ENCODE data around the gene PEX3.

Gene PEX3

DNA sequence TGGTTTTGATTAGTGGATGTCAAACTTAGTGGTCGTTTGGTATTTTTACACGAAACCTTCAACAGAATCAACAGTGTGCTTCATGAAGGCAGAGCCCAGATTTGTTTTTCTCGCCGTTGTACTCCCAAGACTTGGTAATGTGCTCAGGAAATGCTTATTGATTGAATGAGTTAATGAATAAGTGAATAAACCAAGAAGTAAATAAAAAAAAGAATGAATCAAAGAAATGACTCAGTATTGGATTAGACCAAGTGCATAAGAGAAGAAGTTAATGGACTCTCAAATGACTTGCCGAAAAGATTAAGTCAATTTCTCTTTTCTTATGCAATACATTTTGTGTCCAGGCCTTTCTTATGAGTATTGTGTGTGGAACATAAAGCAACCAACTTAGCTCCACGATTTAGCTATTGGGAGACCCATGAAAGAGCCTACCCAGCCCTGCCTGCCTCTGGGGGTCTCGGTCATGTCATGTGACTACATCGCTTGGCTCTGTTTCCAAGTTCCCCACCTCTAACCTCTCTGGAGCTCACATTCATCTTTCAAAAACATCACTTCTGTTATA lies 71.5 kb downstream of the PEX3 start:
- in situ Hi-C loops (cut with HindIII; ENCODE audit: low sequenced_read_pairs), result no loop called here
- no peak for DNase-seq (ENCODE audit: low read depth, low spot score)
- H3K4me3 ChIP-seq (ENCODE audit: low read depth, low read length), result no peak overlapping the region
- TF ChIP-seq, protein P1, sequence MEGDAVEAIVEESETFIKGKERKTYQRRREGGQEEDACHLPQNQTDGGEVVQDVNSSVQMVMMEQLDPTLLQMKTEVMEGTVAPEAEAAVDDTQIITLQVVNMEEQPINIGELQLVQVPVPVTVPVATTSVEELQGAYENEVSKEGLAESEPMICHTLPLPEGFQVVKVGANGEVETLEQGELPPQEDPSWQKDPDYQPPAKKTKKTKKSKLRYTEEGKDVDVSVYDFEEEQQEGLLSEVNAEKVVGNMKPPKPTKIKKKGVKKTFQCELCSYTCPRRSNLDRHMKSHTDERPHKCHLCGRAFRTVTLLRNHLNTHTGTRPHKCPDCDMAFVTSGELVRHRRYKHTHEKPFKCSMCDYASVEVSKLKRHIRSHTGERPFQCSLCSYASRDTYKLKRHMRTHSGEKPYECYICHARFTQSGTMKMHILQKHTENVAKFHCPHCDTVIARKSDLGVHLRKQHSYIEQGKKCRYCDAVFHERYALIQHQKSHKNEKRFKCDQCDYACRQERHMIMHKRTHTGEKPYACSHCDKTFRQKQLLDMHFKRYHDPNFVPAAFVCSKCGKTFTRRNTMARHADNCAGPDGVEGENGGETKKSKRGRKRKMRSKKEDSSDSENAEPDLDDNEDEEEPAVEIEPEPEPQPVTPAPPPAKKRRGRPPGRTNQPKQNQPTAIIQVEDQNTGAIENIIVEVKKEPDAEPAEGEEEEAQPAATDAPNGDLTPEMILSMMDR (IDR thresholded peaks at IDR 0.05; ENCODE audit: low read depth, low read length), result no peak

DNA sequence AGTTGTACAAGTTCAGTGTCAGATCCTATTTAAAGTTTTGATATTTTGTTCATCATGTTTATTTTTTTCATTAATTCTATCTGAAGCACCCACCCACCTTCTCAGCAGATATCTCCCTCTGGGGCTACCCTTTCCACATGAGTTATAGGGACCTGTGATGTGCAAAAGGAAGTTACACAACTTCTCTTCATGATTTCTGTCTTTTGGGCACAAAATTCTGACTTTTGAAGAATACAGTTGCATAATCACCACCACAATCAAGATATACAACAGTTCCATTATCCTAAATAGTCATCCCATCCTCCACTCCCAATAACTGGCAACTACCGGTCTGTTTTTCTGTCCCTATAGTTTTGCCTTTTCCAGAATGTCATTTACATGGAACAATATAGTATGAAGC lies 74.8 kb downstream of the PEX3 start:
- TF ChIP-seq, protein P1 (IDR thresholded peaks at IDR 0.05; ENCODE audit: low read depth, low read length), result no peak
- in situ Hi-C loops (cut with HindIII; ENCODE audit: low sequenced_read_pairs), result no loop called here
- no peak overlapping the region for H3K4me3 ChIP-seq (ENCODE audit: low read depth, low read length)
- no peak for DNase-seq (ENCODE audit: low read depth, low spot score)

DNA sequence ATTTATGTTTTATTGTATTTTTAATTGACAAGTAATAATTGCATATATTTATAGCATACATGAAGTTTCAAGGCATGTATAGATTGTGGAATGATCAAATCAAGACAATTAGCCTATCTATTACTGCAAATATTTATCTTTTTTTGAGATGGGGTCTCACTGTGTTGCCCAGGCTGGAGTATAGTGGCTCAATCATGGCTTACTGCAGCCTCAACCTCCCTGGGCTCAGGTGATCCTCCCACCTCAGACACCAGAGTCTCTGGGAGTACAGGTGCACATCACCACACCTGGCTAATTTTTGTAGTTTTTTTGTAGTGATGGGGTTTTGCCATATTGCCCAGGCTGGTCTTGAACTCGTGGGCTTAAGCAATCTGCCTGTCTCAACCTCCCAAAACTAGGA lies 77.1 kb downstream of the PEX3 start:
- TF ChIP-seq, protein P1 (IDR thresholded peaks at IDR 0.05; ENCODE audit: low read depth, low read length), result no peak
- in situ Hi-C loops (cut with HindIII; ENCODE audit: low sequenced_read_pairs), result no loop called here
- H3K4me3 ChIP-seq (ENCODE audit: low read depth, low read length), result no peak overlapping the region
- DNase-seq (ENCODE audit: low read depth, low spot score), result no peak

DNA sequence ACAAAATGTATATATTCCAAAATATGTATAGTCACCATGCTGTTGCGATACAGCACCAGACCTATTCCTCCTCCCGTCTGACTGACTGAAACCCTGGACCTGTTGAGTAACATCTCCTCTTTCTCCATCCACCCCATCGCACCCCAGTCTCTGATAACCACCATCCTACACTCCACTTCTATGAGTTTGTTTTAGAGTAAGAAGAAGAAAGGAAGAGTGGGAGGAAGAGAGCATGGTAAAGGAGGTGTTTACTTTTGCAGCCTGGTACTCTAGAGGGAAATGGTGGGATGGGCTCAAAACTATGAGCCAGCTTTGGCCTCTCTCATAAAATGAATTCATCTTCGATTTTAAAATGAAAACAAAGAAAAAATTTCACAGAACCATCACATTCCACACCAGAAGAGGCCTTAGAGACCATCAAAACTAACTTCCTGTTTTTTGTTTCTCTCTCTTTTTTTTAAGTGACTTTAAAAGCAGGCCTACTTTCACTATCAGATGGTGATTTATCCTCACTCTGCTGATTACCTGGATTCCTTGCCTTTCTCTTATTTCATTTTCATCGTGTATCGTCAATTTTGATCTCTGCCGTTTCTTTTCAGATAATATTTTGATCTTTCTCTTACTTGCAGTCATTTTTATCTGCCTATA lies 77.7 kb downstream of the PEX3 start:
- no peak overlapping the region for H3K4me3 ChIP-seq (ENCODE audit: low read depth, low read length)
- TF ChIP-seq, protein P1 (IDR thresholded peaks at IDR 0.05; ENCODE audit: low read depth, low read length), result no peak
- DNase-seq (ENCODE audit: low read depth, low spot score), result no peak
- in situ Hi-C loops (cut with HindIII; ENCODE audit: low sequenced_read_pairs), result no loop called here

DNA sequence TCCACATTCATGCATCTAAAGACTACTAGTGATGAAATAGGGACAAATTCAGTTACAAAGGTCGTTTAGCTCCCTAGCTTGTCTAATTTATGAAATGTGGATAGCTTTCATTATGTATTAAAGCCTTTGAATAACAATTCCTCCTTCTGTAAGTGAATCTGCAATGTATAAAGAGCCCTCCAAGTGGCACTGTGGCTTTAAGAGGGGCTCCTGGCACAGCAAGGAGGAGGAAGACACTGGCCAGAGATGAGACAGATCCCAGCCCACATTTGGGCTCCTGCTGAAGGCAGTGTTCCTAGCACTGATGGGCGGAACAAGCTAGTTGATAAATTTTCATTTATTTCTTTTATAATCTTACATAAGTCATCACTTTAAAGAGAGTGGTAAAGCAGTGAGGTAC lies 78.5 kb downstream of the PEX3 start:
- in situ Hi-C loops (cut with HindIII; ENCODE audit: low sequenced_read_pairs), result no loop called here
- no peak for DNase-seq (ENCODE audit: low read depth, low spot score)
- TF ChIP-seq, protein P1 (IDR thresholded peaks at IDR 0.05; ENCODE audit: low read depth, low read length), result peak; percentile 8
- H3K4me3 ChIP-seq (ENCODE audit: low read depth, low read length), result no peak overlapping the region

DNA sequence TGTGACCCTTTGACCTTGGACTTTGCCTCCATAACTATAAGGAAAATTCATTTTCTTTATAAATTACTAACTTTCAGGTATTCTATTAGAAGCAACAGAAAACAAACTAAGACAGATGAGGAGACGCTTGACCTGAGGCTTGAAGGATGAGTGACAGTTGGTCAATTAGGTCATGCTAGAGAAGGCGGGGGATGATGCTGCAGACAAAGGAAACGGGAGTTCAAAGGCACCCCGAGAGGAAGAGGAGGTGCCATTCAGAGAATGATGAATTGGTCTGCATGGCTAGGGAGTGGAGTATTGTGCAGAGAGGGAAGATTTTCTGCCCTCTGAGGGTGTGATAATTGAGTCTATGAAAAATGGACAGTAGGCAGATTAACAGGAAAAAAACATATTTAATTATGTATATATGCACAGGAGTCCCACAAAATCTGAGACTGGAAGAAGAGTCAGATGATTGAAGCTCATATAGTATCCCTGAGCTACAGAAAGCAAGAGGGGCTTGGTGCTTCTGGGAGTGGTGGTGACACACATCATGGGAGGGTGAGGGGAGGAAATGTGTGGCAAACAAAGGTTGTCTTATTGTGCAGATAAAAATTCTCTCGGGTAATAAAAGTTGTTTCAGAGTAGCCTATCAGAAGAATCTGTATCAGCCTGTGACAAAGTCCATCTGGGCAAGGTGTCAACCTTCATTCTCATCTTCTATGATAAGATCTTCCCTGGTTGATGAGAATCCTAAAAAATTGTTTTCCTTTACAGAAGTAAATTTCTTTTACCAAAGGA lies 81.3 kb downstream of the PEX3 start:
- no peak for DNase-seq (ENCODE audit: low read depth, low spot score)
- in situ Hi-C loops (cut with HindIII; ENCODE audit: low sequenced_read_pairs), result no loop called here
- TF ChIP-seq, protein P1 (IDR thresholded peaks at IDR 0.05; ENCODE audit: low read depth, low read length), result no peak
- H3K4me3 ChIP-seq (ENCODE audit: low read depth, low read length), result no peak overlapping the region
